LNCaP clone FGC (cell line): Measurements from ENCODE around the gene SHC2.

Experiments
- DNase-seq: peaks from one replicate; pipeline ENCODE4 v3.0.0-alpha.2; 2011; ENCODE audit warnings: low read depth
- H3K4me3 ChIP-seq: 2 replicates; pipeline ENCODE4 v1.5.1; 2011; ENCODE audit warnings: mild to moderate bottlenecking, low read depth, low read length, control low read depth
- TF ChIP-seq, protein P1 (sequence below): IDR thresholded peaks from 2 replicates; pipeline ENCODE4 v1.5.1; 2012; ENCODE audit warnings: mild to moderate bottlenecking; ENCODE audit not compliant: control insufficient read depth, insufficient read depth; ENCODE audit errors: extremely low read depth

The SHC2 gene

GRCh38 chr19:419721-420515, 40.9 kb downstream of the SHC2 start:
- H3K4me3 ChIP-seq: no peak overlapping the region
- no peak for DNase-seq

GRCh38 chr19:418761-419671, 41.8 kb downstream of the SHC2 start:
- no peak for DNase-seq
- H3K4me3 ChIP-seq: no peak overlapping the region
- TF ChIP-seq, protein P1, sequence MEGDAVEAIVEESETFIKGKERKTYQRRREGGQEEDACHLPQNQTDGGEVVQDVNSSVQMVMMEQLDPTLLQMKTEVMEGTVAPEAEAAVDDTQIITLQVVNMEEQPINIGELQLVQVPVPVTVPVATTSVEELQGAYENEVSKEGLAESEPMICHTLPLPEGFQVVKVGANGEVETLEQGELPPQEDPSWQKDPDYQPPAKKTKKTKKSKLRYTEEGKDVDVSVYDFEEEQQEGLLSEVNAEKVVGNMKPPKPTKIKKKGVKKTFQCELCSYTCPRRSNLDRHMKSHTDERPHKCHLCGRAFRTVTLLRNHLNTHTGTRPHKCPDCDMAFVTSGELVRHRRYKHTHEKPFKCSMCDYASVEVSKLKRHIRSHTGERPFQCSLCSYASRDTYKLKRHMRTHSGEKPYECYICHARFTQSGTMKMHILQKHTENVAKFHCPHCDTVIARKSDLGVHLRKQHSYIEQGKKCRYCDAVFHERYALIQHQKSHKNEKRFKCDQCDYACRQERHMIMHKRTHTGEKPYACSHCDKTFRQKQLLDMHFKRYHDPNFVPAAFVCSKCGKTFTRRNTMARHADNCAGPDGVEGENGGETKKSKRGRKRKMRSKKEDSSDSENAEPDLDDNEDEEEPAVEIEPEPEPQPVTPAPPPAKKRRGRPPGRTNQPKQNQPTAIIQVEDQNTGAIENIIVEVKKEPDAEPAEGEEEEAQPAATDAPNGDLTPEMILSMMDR: no peak

More at GRCh38 chr19:419721-420515, 40.9 kb downstream of the SHC2 start:
- TF ChIP-seq, protein P1: no peak

- H3K4me3 ChIP-seq: no peak overlapping the region
- DNase-seq: no peak
- TF ChIP-seq, protein P1: no peak
These were observed 44.4 kb downstream of the SHC2 start for GRCh38 chr19:416416-416815.

- no peak for DNase-seq
- TF ChIP-seq, protein P1: no peak
- H3K4me3 ChIP-seq: no peak overlapping the region
These were observed 45.5 kb downstream of the SHC2 start for GRCh38 chr19:415292-415691.

DNA sequence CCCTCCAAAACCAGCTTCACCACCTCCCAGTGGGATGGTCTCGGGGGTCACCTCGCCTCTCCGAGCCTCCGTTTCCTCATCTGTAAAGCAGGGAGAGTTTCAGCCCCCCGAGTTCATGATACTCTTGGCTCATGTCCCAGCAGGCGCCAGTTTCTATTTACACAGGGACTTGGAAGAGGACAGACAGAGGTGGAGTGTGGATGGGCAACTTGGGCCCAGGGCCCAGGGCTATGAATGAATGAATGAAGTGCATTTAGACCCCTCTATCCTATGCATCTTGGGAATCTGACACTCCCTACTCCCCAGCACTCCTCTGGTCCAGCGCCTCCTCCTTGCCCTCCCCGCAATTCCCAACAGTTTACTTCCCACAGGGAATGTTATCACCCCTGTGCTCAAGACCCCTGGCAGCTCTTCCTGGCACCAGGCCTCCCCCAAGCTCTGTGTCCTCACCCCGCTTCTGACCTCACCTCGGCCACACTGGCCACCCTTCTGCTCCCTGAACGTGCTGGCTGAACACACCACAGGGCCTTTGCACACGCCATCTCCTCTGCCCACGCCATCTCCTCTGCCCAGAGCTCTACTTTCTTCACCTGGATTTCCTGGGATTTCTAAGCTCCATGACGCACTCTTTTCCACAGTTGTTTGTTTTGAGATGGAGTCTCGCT, 46.9 kb downstream of the SHC2 start:
- TF ChIP-seq, protein P1: no peak
- no peak overlapping the region for H3K4me3 ChIP-seq
- DNase-seq: no peak
